Fibroblast of skin of abdomen (primary cell): ENCODE data around the gene TCEANC.
"Not testable (repeated sequence)": the region's sequence is repeated elsewhere in the genome, so short reads cannot be mapped to it uniquely, and the experiment has no call there.

Source experiments
- DNase-seq: peaks from one replicate; pipeline ENCODE4 v3.0.0-alpha.2; 2013

TCEANC gene

GRCh38 chrX:13658602-13659001 is 5.7 kb downstream of the TCEANC start:
- DNase-seq, result peak; percentile 31

GRCh38 chrX:13659063-13659462 is 6.1 kb downstream of the TCEANC start:
- DNase-seq, result peak; percentile 49

GRCh38 chrX:13661735-13662288 is 8.9 kb downstream of the TCEANC start:
- no peak for DNase-seq

GRCh38 chrX:13662355-13662791 is 9.4 kb downstream of the TCEANC start:
- DNase-seq, result peak; percentile 72

GRCh38 chrX:13664020-13664419 is 11.1 kb downstream of the TCEANC start:
- DNase-seq, result no peak

GRCh38 chrX:13666836-13667235 is 13.9 kb downstream of the TCEANC start:
- no peak for DNase-seq

- DNase-seq, result no peak
Measured at GRCh38 chrX:13667919-13668318, 15.0 kb downstream of the TCEANC start.

GRCh38 chrX:13669246-13669737 is 16.4 kb downstream of the TCEANC start:
- DNase-seq, result peak; percentile 92

- not testable (repeated sequence) for DNase-seq
Measured at GRCh38 chrX:13669755-13670154, 16.8 kb downstream of the TCEANC start.

- no peak for DNase-seq
Measured at GRCh38 chrX:13670197-13670596, 17.3 kb downstream of the TCEANC start.

GRCh38 chrX:13673016-13673415 is 20.1 kb downstream of the TCEANC start:
- DNase-seq, result no peak

GRCh38 chrX:13676885-13677284 is 23.9 kb downstream of the TCEANC start:
- no peak for DNase-seq

- DNase-seq, result not testable (repeated sequence)
Measured at GRCh38 chrX:13679700-13680099, 26.8 kb downstream of the TCEANC start.

- no peak for DNase-seq
Measured at GRCh38 chrX:13681595-13681994, 28.7 kb downstream of the TCEANC start.

GRCh38 chrX:13684361-13684760 is 31.4 kb downstream of the TCEANC start:
- DNase-seq, result no peak

GRCh38 chrX:13685126-13685763 is 32.3 kb downstream of the TCEANC start:
- no peak for DNase-seq

GRCh38 chrX:13687203-13687602 is 34.3 kb downstream of the TCEANC start:
- DNase-seq, result no peak

GRCh38 chrX:13688384-13688957 is 35.5 kb downstream of the TCEANC start:
- no peak for DNase-seq

GRCh38 chrX:13688958-13689740 is 36.2 kb downstream of the TCEANC start, which contains the start of gene RAB9A:
Gene RAB9A (plus strand): TSS chrX:13689128. CDS start chrX:13708747, 19,619 bp downstream.
- peak; percentile 70 for DNase-seq

GRCh38 chrX:13689741-13690211 is 36.8 kb downstream of the TCEANC start:
- DNase-seq, result peak; percentile 9

- no peak for DNase-seq
Measured at GRCh38 chrX:13690836-13691235, 37.9 kb downstream of the TCEANC start.

- no peak for DNase-seq
Measured at GRCh38 chrX:13691841-13692371, 39.0 kb downstream of the TCEANC start.

- no peak for DNase-seq
Measured at GRCh38 chrX:13692771-13693231, 39.9 kb downstream of the TCEANC start.
